ENCODE data around the gene QRICH2.

QRICH2 gene

DNA sequence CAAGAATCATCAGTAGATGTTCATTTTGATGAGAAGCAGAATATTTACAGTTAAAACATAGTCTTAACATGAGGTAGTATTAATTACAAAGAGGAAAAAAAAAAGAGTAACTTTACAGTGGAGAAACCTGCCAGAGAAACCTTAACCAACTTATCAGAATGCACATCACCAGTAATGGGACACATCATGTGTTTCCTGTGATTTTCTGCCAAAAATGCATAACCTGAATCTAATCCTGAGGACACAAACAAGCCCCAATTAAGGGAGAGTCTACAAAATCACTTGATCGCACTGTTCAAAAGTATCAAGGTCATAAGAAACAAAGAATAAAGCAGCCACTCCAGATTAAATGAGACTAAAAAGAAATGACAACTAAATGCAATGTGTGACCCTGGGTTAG lies 18.2 kb upstream of the QRICH2 start:
- H3K4ac ChIP-seq (ENCODE audit: low read depth in 1 of 2, low read length in 2 of 2) = no peak overlapping the region
- H3K4me3 ChIP-seq (ENCODE audit: insufficient read depth in 1 of 2, low read depth in 1 of 2, low read length in 2 of 2) = no peak overlapping the region
- no peak overlapping the region for H3K23ac ChIP-seq (ENCODE audit: low read length in 2 of 2)
- peaks cover 12% of the 10 kb centered on the region for H3K79me1 ChIP-seq (replicated peaks; ENCODE audit: low read length, poor library complexity, severe bottlenecking)
- peaks cover 37 to 70% of the 10 kb centered on the region in 2 experiments for H3K36me3 ChIP-seq (ENCODE audit: control insufficient read depth in 1 of 2, insufficient read depth in 2 of 2, low read depth in 1 of 2, low read length in 2 of 2)
- H3K14ac ChIP-seq (ENCODE audit: low read length in 2 of 2) = no peak overlapping the region
- H2AK5ac ChIP-seq (ENCODE audit: low read length, severe bottlenecking) = no peak overlapping the region
- no peak overlapping the region for H3K18ac ChIP-seq (ENCODE audit: low read depth in 1 of 2, low read length in 2 of 2)
- no peak overlapping the region for H3K27ac ChIP-seq (ENCODE audit: low read length, poor library complexity, severe bottlenecking)
- no peak overlapping the region for H4K8ac ChIP-seq (ENCODE audit: low read length)
- no peak for DNase-seq
- no peaks in the 10 kb centered on the region for H3K4me1 ChIP-seq (ENCODE audit: control insufficient read depth, insufficient read depth, low read depth, low read length)
- H2BK120ac ChIP-seq (ENCODE audit: low read depth, low read length) = no peak overlapping the region
- 100% methylated on average over 1 of the region's 1 CpG for WGBS
- no peak overlapping the region for H3K4me2 ChIP-seq (ENCODE audit: low read length, poor library complexity, severe bottlenecking)
- H3K9ac ChIP-seq (ENCODE audit: low read length) = no peak overlapping the region
- no peaks in the 10 kb centered on the region for H3K9me3 ChIP-seq (ENCODE audit: control insufficient read depth, low read length)
- no peak overlapping the region for H2AFZ ChIP-seq (ENCODE audit: low read depth, low read length)
- H4K91ac ChIP-seq (ENCODE audit: low read length) = no peak overlapping the region
- no peaks in the 10 kb centered on the region for H3K27me3 ChIP-seq (ENCODE audit: control insufficient read depth in 1 of 2, insufficient read depth in 1 of 2, low read length in 2 of 2)
- no peak overlapping the region for H2BK15ac ChIP-seq (ENCODE audit: low read depth, poor library complexity, severe bottlenecking)
- no peak overlapping the region for H2BK5ac ChIP-seq (ENCODE audit: low read depth, low read length, poor library complexity, severe bottlenecking)
- H2BK12ac ChIP-seq (ENCODE audit: low read length in 2 of 2) = no peak overlapping the region

DNA sequence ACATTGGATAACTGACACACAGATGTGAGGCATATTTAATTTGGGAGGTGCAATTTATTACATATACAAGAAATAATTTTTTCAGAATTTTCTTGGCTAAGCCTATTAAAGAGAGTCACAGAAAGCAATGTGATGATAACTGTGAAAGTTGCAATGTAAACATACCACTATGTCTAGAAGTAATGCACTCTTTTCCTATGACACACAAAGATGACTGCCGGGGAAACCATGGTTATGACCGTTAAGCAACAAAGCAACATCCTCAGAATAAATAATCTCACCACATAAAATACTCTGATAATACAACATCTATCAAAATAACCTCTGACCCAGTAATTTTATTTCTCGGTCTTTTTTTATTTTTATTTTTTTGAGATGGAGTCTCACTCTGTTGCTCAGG lies 10.5 kb upstream of the QRICH2 start:
- no peak overlapping the region for H3K18ac ChIP-seq (ENCODE audit: low read depth in 1 of 2, low read length in 2 of 2)
- no peaks in the 10 kb centered on the region for H3K9me3 ChIP-seq (ENCODE audit: control insufficient read depth, low read length)
- H4K91ac ChIP-seq (ENCODE audit: low read length) = no peak overlapping the region
- WGBS = 98% methylated on average over 3 of the region's 3 CpGs
- no peak overlapping the region for H3K9ac ChIP-seq (ENCODE audit: low read length)
- H3K4me2 ChIP-seq (ENCODE audit: low read length, poor library complexity, severe bottlenecking) = no peak overlapping the region
- no peak overlapping the region for H3K27ac ChIP-seq (ENCODE audit: low read length, poor library complexity, severe bottlenecking)
- no peak overlapping the region for H2BK120ac ChIP-seq (ENCODE audit: low read depth, low read length)
- no peaks in the 10 kb centered on the region for H3K27me3 ChIP-seq (ENCODE audit: control insufficient read depth in 1 of 2, insufficient read depth in 1 of 2, low read length in 2 of 2)
- no peak overlapping the region for H2AK5ac ChIP-seq (ENCODE audit: low read length, severe bottlenecking)
- no peaks in the 10 kb centered on the region for H3K4me1 ChIP-seq (ENCODE audit: control insufficient read depth, insufficient read depth, low read depth, low read length)
- no peak overlapping the region for H3K14ac ChIP-seq (ENCODE audit: low read length in 2 of 2)
- no peak overlapping the region for H3K4me3 ChIP-seq (ENCODE audit: insufficient read depth in 1 of 2, low read depth in 1 of 2, low read length in 2 of 2)
- peaks cover 24 to 49% of the 10 kb centered on the region in 2 experiments for H3K36me3 ChIP-seq (ENCODE audit: control insufficient read depth in 1 of 2, insufficient read depth in 2 of 2, low read depth in 1 of 2, low read length in 2 of 2)
- no peak overlapping the region for H4K8ac ChIP-seq (ENCODE audit: low read length)
- peaks cover 13% of the 10 kb centered on the region for H3K79me1 ChIP-seq (replicated peaks; ENCODE audit: low read length, poor library complexity, severe bottlenecking)
- H2AFZ ChIP-seq (ENCODE audit: low read depth, low read length) = no peak overlapping the region
- no peak overlapping the region for H2BK15ac ChIP-seq (ENCODE audit: low read depth, poor library complexity, severe bottlenecking)
- H2BK12ac ChIP-seq (ENCODE audit: low read length in 2 of 2) = no peak overlapping the region
- DNase-seq = no peak
- no peak overlapping the region for H3K23ac ChIP-seq (ENCODE audit: low read length in 2 of 2)
- H2BK5ac ChIP-seq (ENCODE audit: low read depth, low read length, poor library complexity, severe bottlenecking) = no peak overlapping the region
- no peak overlapping the region for H3K4ac ChIP-seq (ENCODE audit: low read depth in 1 of 2, low read length in 2 of 2)

DNA sequence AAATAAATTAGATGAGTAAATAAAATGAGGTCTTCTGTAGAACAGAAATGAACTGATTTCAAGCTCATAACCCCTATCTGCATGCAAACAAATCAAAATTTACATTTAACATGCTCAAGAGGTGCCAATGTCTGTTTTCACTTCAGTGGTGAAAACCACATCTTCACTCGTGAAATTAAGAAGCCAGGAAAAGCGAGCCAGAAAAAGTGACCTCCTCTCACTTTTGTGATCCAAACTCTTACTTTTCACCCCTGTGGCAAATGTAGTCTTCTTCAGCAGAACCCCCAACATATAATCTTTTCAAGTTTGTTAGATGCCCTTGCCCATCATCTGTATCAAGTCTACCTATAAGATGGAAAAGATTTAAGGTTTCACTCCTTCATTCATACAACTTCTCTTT lies 9.5 kb upstream of the QRICH2 start:
- Histone ChIP-seq H2AK5ac (ENCODE audit: low read length, severe bottlenecking) (no peak overlapping the region), H3K27ac (ENCODE audit: low read length, poor library complexity, severe bottlenecking) (no peak overlapping the region), H3K36me3 (ENCODE audit: control insufficient read depth in 1 of 2, insufficient read depth in 2 of 2, low read depth in 1 of 2, low read length in 2 of 2) (peaks cover 26 to 51% of the 10 kb centered on the region in 2 experiments), H2BK120ac (ENCODE audit: low read depth, low read length) (no peak overlapping the region), H2BK15ac (ENCODE audit: low read depth, poor library complexity, severe bottlenecking) (no peak overlapping the region), H2AFZ (ENCODE audit: low read depth, low read length) (no peak overlapping the region), H3K4me1 (ENCODE audit: control insufficient read depth, insufficient read depth, low read depth, low read length) (no peaks in the 10 kb centered on the region), H3K9me3 (ENCODE audit: control insufficient read depth, low read length) (no peaks in the 10 kb centered on the region), H2BK5ac (ENCODE audit: low read depth, low read length, poor library complexity, severe bottlenecking) (no peak overlapping the region), H3K79me1 (replicated peaks; ENCODE audit: low read length, poor library complexity, severe bottlenecking) (peaks cover 13% of the 10 kb centered on the region), H3K9ac (ENCODE audit: low read length) (no peak overlapping the region), H4K8ac (ENCODE audit: low read length) (no peak overlapping the region), H3K27me3 (ENCODE audit: control insufficient read depth in 1 of 2, insufficient read depth in 1 of 2, low read length in 2 of 2) (no peaks in the 10 kb centered on the region), H2BK12ac (ENCODE audit: low read length in 2 of 2) (no peak overlapping the region), H3K14ac (ENCODE audit: low read length in 2 of 2) (no peak overlapping the region), H3K4me3 (ENCODE audit: insufficient read depth in 1 of 2, low read depth in 1 of 2, low read length in 2 of 2) (no peak overlapping the region), H3K23ac (ENCODE audit: low read length in 2 of 2) (no peak overlapping the region), H4K91ac (ENCODE audit: low read length) (no peak overlapping the region), H3K4ac (ENCODE audit: low read depth in 1 of 2, low read length in 2 of 2) (no peak overlapping the region), H3K4me2 (ENCODE audit: low read length, poor library complexity, severe bottlenecking) (no peak overlapping the region), H3K18ac (ENCODE audit: low read depth in 1 of 2, low read length in 2 of 2) (no peak overlapping the region)
- 98% methylated on average over 2 of the region's 2 CpGs for WGBS
- no peak for DNase-seq

DNA sequence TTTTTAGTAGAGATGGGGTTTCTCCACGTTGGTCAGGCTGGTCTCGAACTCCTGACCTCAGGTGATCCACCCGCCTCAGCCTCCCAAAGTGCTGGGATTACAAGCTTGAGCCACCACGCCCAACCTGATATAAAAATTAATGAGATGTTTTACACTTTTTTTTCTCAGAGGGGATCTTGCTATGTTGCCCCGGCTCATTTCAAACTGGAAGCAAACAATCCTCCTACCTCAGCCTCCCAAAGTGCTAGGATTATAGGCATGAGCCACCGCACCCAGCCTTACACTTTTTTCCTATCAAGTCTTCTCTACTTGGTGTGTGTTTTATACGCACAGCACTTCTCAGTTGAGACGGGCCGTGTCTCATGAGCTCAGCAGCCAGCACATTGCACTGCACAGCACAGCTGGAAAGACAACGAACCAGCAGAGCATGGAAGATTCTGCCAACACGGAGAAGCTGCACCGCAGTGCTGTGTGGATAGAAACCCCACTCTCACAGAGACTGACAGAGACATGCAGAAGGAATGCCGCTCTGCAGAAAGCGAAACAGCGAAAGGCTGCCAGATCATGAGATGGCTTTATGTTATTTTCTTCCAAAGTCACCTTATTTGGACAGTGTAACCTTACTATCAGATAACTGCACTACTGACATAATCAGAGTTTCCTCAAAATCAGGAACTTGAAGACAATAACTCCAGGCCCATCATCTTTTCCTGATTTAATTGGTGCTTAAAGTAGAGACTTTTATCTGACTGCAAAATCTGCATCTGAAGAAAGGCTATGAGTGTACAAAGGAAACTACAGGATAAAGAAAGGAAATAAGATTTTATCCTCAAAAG lies 6.5 kb upstream of the QRICH2 start:
- peaks cover 24 to 55% of the 10 kb centered on the region in 2 experiments for H3K36me3 ChIP-seq (ENCODE audit: control insufficient read depth in 1 of 2, insufficient read depth in 2 of 2, low read depth in 1 of 2, low read length in 2 of 2)
- H3K4me3 ChIP-seq (ENCODE audit: insufficient read depth in 1 of 2, low read depth in 1 of 2, low read length in 2 of 2) = no peak overlapping the region
- no peak overlapping the region for H3K27ac ChIP-seq (ENCODE audit: low read length, poor library complexity, severe bottlenecking)
- H3K4me2 ChIP-seq (ENCODE audit: low read length, poor library complexity, severe bottlenecking) = no peak overlapping the region
- H2AFZ ChIP-seq (ENCODE audit: low read depth, low read length) = no peak overlapping the region
- H3K27me3 ChIP-seq (ENCODE audit: control insufficient read depth in 1 of 2, insufficient read depth in 1 of 2, low read length in 2 of 2) = no peaks in the 10 kb centered on the region
- H2BK12ac ChIP-seq (ENCODE audit: low read length in 2 of 2) = no peak overlapping the region
- no peak overlapping the region for H2BK5ac ChIP-seq (ENCODE audit: low read depth, low read length, poor library complexity, severe bottlenecking)
- 95% methylated on average over 15 of the region's 15 CpGs for WGBS
- no peak overlapping the region for H2BK15ac ChIP-seq (ENCODE audit: low read depth, poor library complexity, severe bottlenecking)
- no peak overlapping the region for H4K91ac ChIP-seq (ENCODE audit: low read length)
- H3K4me1 ChIP-seq (ENCODE audit: control insufficient read depth, insufficient read depth, low read depth, low read length) = no peaks in the 10 kb centered on the region
- H3K9me3 ChIP-seq (ENCODE audit: control insufficient read depth, low read length) = no peaks in the 10 kb centered on the region
- no peak overlapping the region for H2AK5ac ChIP-seq (ENCODE audit: low read length, severe bottlenecking)
- H3K79me1 ChIP-seq (replicated peaks; ENCODE audit: low read length, poor library complexity, severe bottlenecking) = peaks cover 11% of the 10 kb centered on the region
- H3K4ac ChIP-seq (ENCODE audit: low read depth in 1 of 2, low read length in 2 of 2) = no peak overlapping the region
- H2BK120ac ChIP-seq (ENCODE audit: low read depth, low read length) = no peak overlapping the region
- no peak overlapping the region for H4K8ac ChIP-seq (ENCODE audit: low read length)
- no peak overlapping the region for H3K18ac ChIP-seq (ENCODE audit: low read depth in 1 of 2, low read length in 2 of 2)
- H3K14ac ChIP-seq (ENCODE audit: low read length in 2 of 2) = no peak overlapping the region
- no peak overlapping the region for H3K23ac ChIP-seq (ENCODE audit: low read length in 2 of 2)
- no peak overlapping the region for H3K9ac ChIP-seq (ENCODE audit: low read length)
- no peak for DNase-seq

Data from mesenchymal stem cell (in vitro differentiated cells and primary cell).